ENCODE data around the gene TMEM259. TPM values are rescaled to one million over a fixed set of nuclear protein-coding genes. Genes with fewer than 3 reads are reported as not detected.

The TMEM259 gene
- total RNA-seq, 2 experiments from 2014 or later, result 172 to 212 TPM

DNA sequence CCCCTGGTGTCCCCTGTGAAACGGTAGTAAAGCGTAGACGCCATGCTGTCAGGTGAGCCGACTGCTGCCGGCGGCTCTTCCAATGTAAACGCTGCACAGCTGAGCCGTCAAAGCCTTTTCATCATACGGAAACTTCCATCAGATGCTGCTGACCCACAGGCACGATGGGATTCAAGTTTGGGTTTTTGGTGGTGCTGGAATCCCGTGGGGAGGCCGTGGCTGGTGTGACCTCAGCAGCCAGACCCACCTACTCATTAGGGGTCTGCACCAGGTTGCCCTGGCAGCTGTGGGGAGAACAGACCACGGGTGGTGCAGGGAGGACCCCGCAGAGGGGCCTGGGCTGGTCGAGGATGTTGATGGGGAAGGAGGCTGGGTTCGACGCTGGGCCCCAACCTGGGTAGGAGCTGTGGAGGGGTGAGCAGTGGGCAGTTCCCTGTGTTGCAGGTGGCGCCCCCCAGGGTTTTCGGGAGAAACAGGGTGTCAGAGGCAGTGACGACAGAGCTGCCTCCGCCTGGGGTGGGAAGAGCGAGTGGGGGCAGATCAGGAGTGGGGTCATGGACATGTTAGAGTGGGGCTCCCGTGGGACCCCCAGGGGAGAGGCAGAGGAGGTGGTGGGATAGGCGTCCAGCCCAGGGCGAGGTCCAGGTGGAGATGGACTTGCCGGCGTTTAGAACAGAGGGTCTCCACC, 14.1 kb downstream of the TMEM259 start:
- Mint-ChIP-seq H3K4me3 (no peak overlapping the region), H3K27ac (no peak overlapping the region), H3K9me3 (ENCODE audit: low read depth) (no peaks in the 10 kb centered on the region), H3K36me3 (peaks cover 3% of the 10 kb centered on the region), H3K27me3 (peaks cover 3% of the 10 kb centered on the region), H3K4me1 (no peaks in the 10 kb centered on the region)
- CTCF ChIA-PET, result interaction anchor here (1.0 to 2.3 kb wide), 3 partner anchors 10 to 23 kb away, joined by 3 to 5 read pairs (median 4); partner anchors contain the start of gene WDR18
- no peak for ATAC-seq
- DNase-seq, result no peak

- CTCF ChIA-PET, result interaction anchor here (0.6 to 2.3 kb wide), 3 partner anchors 8 to 83 kb away, joined by 3 to 5 read pairs (median 4); no protein-coding TSS in a partner anchor
- H3K27me3 Mint-ChIP-seq, result peaks cover 7% of the 10 kb centered on the region
- DNase-seq, result no peak
- no peaks in the 10 kb centered on the region for H3K4me1 Mint-ChIP-seq
- no peak overlapping the region for H3K27ac Mint-ChIP-seq
- H3K4me3 Mint-ChIP-seq, result no peak overlapping the region
- H3K9me3 Mint-ChIP-seq (ENCODE audit: low read depth), result no peaks in the 10 kb centered on the region
- ATAC-seq, result no peak
- peaks cover 1% of the 10 kb centered on the region for H3K36me3 Mint-ChIP-seq
Observed at GRCh38 chr19:1004803-1005664, 15.9 kb downstream of the TMEM259 start.

GRCh38 chr19:1004204-1004802, 16.6 kb downstream of the TMEM259 start:
- Mint-ChIP-seq H3K9me3 (ENCODE audit: low read depth) (no peaks in the 10 kb centered on the region), H3K36me3 (no peaks in the 10 kb centered on the region), H3K27ac (no peak overlapping the region), H3K27me3 (peaks cover 13% of the 10 kb centered on the region), H3K4me3 (no peak overlapping the region), H3K4me1 (no peaks in the 10 kb centered on the region)
- DNase-seq (no peak), ATAC-seq (no peak)
- CTCF ChIA-PET, result interaction anchor here (0.8 to 1.4 kb wide), 3 partner anchors 17 to 28 kb away, joined by 4 read pairs; partner anchors contain the start of gene WDR18

DNA sequence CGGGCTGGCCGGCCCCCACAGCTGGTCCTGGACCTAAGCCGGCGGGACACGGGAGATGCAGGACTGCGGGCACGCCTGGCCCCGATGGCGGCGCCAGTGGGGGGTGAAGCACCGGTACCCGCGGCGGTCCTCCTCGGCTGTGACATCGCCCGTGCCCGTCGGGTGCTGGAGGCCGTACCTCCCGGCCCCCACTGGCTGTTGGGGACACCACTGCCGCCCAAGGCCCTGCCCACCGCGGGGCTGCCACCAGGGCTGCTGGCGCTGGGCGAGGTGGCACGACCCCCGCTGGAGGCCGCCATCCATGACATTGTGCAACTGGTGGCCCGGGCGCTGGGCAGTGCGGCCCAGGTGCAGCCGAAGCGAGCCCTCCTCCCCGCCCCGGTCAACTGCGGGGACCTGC, 17.6 kb downstream of the TMEM259 start:
- Mint-ChIP-seq H3K36me3 (no peaks in the 10 kb centered on the region), H3K4me1 (no peaks in the 10 kb centered on the region)
- no peak for ATAC-seq

GRCh38 chr19:1002600-1002999, 18.3 kb downstream of the TMEM259 start:
- DNase-seq (no peak), ATAC-seq (no peak)
- Mint-ChIP-seq H3K4me1 (peaks cover under 1% of the 10 kb centered on the region), H3K27ac (no peak overlapping the region), H3K4me3 (no peak overlapping the region), H3K27me3 (peaks cover 28% of the 10 kb centered on the region), H3K36me3 (no peaks in the 10 kb centered on the region), H3K9me3 (ENCODE audit: low read depth) (no peaks in the 10 kb centered on the region)
- CTCF ChIA-PET, result interaction anchor here (0.7 kb wide), 1 partner anchor 232 kb away, joined by 5 read pairs; no protein-coding TSS in a partner anchor

More for the DNA sequence above, 17.6 kb downstream of the TMEM259 start:
- DNase-seq, result no peak
- no peaks in the 10 kb centered on the region for H3K9me3 Mint-ChIP-seq (ENCODE audit: low read depth)
- H3K27me3 Mint-ChIP-seq, result peaks cover 21% of the 10 kb centered on the region
- H3K4me3 Mint-ChIP-seq, result no peak overlapping the region
- no peak overlapping the region for H3K27ac Mint-ChIP-seq
- CTCF ChIA-PET, result interaction anchor here (0.5 to 1.1 kb wide), 3 partner anchors 16 to 428 kb away, joined by 3 to 4 read pairs (median 4); partner anchors contain the start of gene WDR18

- DNase-seq (peak; percentile 74), ATAC-seq (peak; percentile 77)
- no peak overlapping the region for H3K27ac Mint-ChIP-seq
- no peak overlapping the region for H3K4me3 Mint-ChIP-seq
- peaks cover 3% of the 10 kb centered on the region for H3K4me1 Mint-ChIP-seq
- H3K27me3 Mint-ChIP-seq, result peaks cover 34% of the 10 kb centered on the region
- no peaks in the 10 kb centered on the region for H3K36me3 Mint-ChIP-seq
- H3K9me3 Mint-ChIP-seq (ENCODE audit: low read depth), result no peaks in the 10 kb centered on the region
- CTCF ChIA-PET, result interaction anchor here (0.6 to 1.3 kb wide), 9 partner anchors 37 to 408 kb away, joined by 3 to 4 read pairs (median 3); partner anchors contain the start of genes MED16 and RNU6-9
Observed at GRCh38 chr19:1001538-1002166, 19.3 kb downstream of the TMEM259 start.

- Mint-ChIP-seq H3K27ac (no peak overlapping the region), H3K27me3 (peaks cover 39% of the 10 kb centered on the region), H3K4me3 (no peak overlapping the region), H3K9me3 (ENCODE audit: low read depth) (no peaks in the 10 kb centered on the region), H3K4me1 (peaks cover 11% of the 10 kb centered on the region), H3K36me3 (no peaks in the 10 kb centered on the region)
- no peak for DNase-seq
- CTCF ChIA-PET, result interaction anchor here (0.6 to 1.3 kb wide), 9 partner anchors 37 to 409 kb away, joined by 3 to 4 read pairs (median 3); partner anchors contain the start of genes MED16 and RNU6-9
- ATAC-seq, result no peak
Observed at GRCh38 chr19:1000591-1001537, 20.1 kb downstream of the TMEM259 start.

- Mint-ChIP-seq H3K36me3 (no peaks in the 10 kb centered on the region), H3K27me3 (peaks cover 39% of the 10 kb centered on the region), H3K27ac (no peak within 1 kb of the TSS), H3K4me3 (no peak within 1 kb of the TSS), H3K9me3 (ENCODE audit: low read depth) (no peaks in the 10 kb centered on the region), H3K4me1 (peaks cover 15% of the 10 kb centered on the region)
- CTCF ChIA-PET, result interaction anchor here (1.8 kb wide), 1 partner anchor 12 kb away, joined by 6 read pairs; no protein-coding TSS in a partner anchor
- DNase-seq, result peak; percentile 70
- ATAC-seq, result peak; percentile 13
Observed at GRCh38 chr19:1000095-1000494, 20.8 kb downstream of the TMEM259 start, which contains the start of gene GRIN3B. TSS of gene GRIN3B (plus strand) at chr19:1000419. CDS start at chr19:1000438, 19 bp downstream.

- Mint-ChIP-seq H3K27me3 (peaks cover 39% of the 10 kb centered on the region), H3K4me3 (no peak overlapping the region), H3K27ac (no peak overlapping the region), H3K36me3 (no peaks in the 10 kb centered on the region), H3K9me3 (ENCODE audit: low read depth) (no peaks in the 10 kb centered on the region), H3K4me1 (peaks cover 15% of the 10 kb centered on the region)
- ATAC-seq, result no peak
- CTCF ChIA-PET, result interaction anchor here (0.7 to 4.7 kb wide), 4 partner anchors 11 to 136 kb away, joined by 3 to 23 read pairs (median 6); partner anchors contain the start of gene WDR18
- no peak for DNase-seq
Observed at GRCh38 chr19:999379-999719, 21.6 kb downstream of the TMEM259 start.

DNA sequence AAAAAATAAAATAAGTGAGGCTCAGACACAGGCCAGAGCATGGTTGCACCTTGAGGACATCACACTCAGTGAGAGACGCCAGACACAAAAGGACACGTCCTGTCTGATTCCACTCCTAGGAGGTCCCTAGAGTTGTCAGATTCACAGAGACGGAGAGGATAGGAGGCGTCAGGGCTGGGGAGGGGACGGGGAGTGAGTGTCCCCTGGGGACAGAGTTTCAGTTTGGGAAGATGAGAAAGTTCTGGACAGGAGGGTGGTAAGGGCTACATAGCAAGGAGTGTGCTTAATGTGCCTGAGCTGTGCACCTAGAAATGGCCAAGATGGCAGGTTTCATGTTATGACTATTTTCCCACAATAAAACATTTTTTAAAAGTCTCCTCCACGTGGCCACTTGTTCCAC, 22.9 kb downstream of the TMEM259 start:
- ATAC-seq (no peak), DNase-seq (no peak)
- Mint-ChIP-seq H3K9me3 (ENCODE audit: low read depth) (no peaks in the 10 kb centered on the region), H3K4me1 (peaks cover 15% of the 10 kb centered on the region), H3K27ac (no peak overlapping the region), H3K36me3 (no peaks in the 10 kb centered on the region), H3K4me3 (no peak overlapping the region), H3K27me3 (peaks cover 39% of the 10 kb centered on the region)
- CTCF ChIA-PET, result interaction anchor here (1.4 to 4.7 kb wide), 5 partner anchors 10 to 140 kb away, joined by 4 to 23 read pairs (median 7); partner anchors contain the start of gene WDR18

GRCh38 chr19:996051-996838, 24.7 kb downstream of the TMEM259 start:
- ATAC-seq, result peak; percentile 56
- peak overlapping the region; percentile 52 for H3K27ac Mint-ChIP-seq
- H3K36me3 Mint-ChIP-seq, result peaks cover 4% of the 10 kb centered on the region
- DNase-seq, result peak; percentile 80
- no peaks in the 10 kb centered on the region for H3K9me3 Mint-ChIP-seq (ENCODE audit: low read depth)
- CTCF ChIA-PET, result interaction anchor here (0.7 to 4.7 kb wide), 7 partner anchors 8 to 198 kb away, joined by 3 to 23 read pairs (median 5); partner anchors contain the start of genes MED16, RNU6-9 and WDR18
- H3K4me3 Mint-ChIP-seq, result no peak overlapping the region
- peaks cover 15% of the 10 kb centered on the region for H3K4me1 Mint-ChIP-seq
- H3K27me3 Mint-ChIP-seq, result peaks cover 35% of the 10 kb centered on the region
